NCI-H2081 treated with DMSO at 0.1 percent for 48 hours (cell line): Measurements from ENCODE around the gene SCFD2.
"Not testable (repeated sequence)": the region's sequence is repeated elsewhere in the genome, so short reads cannot be mapped to it uniquely, and the experiment has no call there.

Source experiments
- DNase-seq: peaks from one replicate; lab custom pipeline; 2025; lab: John Stamatoyannopoulos, UW

Gene SCFD2

DNA sequence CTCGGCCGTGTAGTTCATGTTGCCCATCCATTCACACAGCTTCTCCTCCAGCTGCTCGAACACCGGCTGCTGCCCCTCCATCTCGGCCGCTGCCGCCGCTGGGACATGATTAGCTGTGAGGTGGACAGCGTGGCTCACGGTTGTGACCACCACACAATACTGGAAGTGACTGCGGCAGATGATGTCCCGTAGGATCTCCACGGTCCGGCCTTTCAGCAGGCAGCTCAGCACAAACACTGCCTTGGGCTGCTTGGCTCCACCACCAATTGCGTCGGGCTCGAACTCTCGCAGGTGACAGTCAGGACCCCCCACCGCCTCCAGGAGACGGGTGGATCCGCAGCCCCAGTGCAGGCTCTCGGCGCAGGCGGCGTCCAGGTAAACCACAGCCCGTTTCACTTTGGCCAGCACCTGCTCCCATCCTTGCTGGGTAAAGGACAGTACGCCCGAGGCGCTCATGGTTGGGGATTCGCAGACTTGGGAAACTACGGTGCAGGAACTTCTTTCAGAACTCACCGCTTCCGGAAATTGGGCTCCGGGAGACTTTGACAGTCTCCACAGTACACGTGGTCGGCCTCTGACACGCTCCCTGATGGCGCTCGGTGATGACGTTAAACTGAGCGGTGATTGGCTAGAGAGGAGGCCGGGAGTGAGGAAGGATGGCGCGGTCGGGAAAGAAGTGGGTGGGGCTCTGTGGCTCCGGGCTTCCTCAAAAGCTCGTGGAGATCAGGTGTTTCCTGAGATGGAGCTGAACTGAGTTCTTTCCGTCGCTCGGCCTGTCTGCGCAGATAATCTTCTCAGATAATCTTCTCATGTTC is at the start of gene SCFD2:
Gene SCFD2, minus strand, starts transcription at position 576 of the 815 bp plus-strand sequence.
- DNase-seq, result peak; percentile 83

- not testable (repeated sequence) for DNase-seq
Observed at GRCh38 chr4:53409479-53409878, 43.6 kb upstream of the SCFD2 start.

DNA sequence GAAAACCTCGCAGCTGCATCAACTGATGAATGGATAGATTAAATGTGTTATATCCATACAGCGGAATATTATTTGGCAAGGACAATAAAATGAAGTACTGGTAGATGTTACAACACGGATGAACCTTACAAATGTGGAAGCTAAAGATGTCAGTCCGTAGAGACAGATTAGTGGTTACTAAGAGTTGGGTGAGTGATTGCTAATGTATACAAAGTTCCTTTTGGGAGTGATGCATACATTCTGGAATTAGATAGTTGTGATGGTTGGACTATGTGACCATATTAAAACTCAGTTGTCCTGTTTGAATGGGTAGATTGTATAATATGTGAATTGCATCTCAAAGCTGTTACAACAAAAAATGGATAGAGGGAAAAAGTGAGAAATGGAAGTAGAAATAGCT is 14.4 kb upstream of the SCFD2 start:
- no peak for DNase-seq

GRCh38 chr4:53378171-53378482 is 12.3 kb upstream of the SCFD2 start:
- DNase-seq, result no peak

- peak; percentile 39 for DNase-seq
Observed at GRCh38 chr4:53377319-53378170, 11.7 kb upstream of the SCFD2 start, which contains the start of gene FIP1L1. TSS of gene FIP1L1 (plus strand) at chr4:53377641. CDS start at chr4:53377839, 198 bp downstream.

- no peak for DNase-seq
Observed at GRCh38 chr4:53376900-53377299, 11.0 kb upstream of the SCFD2 start.

DNA sequence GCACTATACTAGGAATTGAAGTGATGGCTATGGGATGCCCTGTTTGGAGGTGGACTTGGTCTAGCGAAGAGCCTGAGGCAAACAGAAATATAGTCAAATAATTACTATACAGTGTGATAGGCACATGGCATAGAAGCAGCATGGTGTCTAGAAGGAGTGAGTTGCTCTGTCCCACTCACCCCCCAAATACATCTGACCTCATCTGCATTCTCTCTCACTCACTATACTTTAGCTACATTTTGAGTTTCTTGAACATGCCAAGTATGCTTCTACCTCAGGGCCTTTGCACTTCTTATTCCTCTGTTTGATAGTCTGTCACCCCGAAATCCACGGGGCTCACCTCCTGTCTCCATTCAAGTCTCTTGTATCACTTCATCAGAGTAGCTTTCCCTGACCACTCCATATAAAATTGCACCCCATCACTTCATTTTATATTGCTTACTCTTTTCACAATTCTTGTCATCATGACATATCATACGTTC is 9.0 kb upstream of the SCFD2 start:
- no peak for DNase-seq

DNA sequence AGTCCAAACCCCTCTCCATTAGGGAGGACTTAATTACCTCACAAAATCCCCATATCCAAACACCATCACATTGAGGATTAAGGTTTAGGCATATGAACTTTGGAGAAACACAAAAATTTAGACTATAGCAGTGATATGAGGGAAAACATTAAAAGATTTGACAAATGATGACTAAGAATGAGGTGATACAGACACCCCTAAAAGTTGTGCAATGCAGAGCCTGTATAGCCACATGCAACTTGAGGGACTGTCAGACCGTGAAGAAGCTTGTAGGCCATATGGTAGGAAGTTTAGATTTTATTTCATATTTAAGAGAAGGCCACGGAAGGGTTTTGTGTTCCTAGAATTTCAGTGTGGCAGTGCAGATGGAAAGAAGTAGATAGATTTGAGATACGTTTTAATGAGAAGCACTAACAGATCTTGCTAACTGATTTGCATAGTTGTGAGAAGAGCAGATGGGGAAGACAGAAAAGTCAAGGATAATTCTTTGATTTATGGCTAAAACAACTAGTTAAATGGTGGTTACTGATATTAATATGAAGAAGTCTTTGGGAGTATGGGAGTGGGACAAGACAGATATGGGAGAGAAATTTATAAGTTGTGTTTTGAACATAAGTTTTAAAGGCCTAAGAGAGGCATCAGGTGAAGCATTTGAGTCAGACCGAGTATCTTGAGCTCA is 6.1 kb upstream of the SCFD2 start:
- DNase-seq, result no peak

DNA sequence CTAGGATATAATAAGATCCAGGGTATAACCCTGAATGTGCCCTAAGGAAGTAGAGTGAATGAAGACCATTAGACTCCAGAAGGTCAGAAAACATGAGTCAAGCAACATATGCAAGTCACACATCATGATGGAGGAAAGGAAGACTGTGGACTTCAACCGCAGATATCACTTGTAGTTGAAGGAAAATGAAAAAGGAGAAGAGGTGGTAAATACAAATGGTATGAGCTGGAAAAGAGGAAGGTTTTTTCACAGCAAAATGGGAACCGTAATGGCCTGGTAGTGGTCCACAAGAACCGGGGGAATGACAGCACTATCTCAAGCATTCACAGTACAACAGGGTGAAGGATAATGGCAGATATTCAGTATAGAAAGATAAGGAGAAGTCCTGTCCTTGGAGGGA is 5.2 kb upstream of the SCFD2 start:
- DNase-seq, result no peak

DNA sequence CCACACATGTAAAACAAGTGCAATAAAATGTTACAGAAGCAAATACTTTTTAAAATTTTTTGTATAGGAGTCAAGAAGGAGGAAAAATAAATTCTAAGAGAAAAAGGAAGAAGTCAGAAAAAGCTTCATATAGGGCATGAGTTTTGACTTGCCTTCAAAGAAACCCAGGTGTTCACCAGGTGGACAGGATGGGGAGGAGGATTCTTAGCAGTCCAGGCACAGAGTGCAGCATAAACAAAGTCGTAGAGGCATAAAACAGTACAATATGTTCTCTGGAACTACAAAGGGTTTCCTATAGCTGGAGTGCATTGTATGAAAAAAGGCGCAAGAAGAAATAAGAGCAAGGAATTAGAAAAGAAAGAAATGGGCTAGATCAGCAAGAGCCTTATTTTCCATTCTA is 1.9 kb upstream of the SCFD2 start:
- no peak for DNase-seq

GRCh38 chr4:53366301-53366716 is 448 bp upstream of the SCFD2 start:
- no peak for DNase-seq

DNA sequence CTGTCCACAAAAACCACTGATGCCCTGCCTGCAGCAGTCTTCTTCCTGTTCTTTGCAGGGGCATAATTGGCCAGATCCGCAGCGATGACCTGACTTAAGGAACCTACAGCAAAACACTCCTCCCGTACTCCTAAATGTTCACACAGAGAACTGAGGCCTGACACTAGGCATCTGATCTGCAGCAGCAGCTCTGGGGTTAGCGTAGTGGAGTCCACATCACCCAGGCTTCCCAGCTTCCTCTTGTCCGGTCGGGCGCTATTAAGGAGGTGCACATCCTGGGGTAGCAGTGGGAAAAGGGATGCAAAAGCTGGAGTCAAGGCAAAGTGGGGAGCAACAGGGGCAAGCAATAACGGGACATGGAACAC is 758 bp downstream of the SCFD2 start:
- no peak for DNase-seq

- DNase-seq, result no peak
Observed at GRCh38 chr4:53364624-53365023, 1.2 kb downstream of the SCFD2 start.

GRCh38 chr4:53362093-53362492 is 3.8 kb downstream of the SCFD2 start:
- no peak for DNase-seq

DNA sequence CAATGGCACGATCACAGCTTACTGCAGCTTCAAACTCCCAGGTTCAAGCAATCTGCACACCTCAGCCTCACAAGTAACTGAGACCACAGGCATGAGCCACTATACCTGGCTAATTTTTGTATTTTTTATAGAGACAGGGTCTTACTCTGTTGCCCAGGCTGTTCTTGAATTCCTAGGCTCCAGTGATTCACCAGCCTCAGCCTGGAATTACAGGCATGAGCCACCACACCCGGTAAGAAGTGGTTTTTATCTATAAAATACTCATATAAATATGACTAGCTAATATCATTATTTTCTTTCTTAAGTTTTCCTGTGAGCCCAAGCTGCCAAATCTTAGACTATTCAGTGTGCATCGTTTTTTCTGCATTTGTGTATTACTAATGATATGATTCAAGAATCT is 4.4 kb downstream of the SCFD2 start:
- DNase-seq, result no peak

- no peak for DNase-seq
Observed at GRCh38 chr4:53355930-53356521, 9.8 kb downstream of the SCFD2 start.

DNA sequence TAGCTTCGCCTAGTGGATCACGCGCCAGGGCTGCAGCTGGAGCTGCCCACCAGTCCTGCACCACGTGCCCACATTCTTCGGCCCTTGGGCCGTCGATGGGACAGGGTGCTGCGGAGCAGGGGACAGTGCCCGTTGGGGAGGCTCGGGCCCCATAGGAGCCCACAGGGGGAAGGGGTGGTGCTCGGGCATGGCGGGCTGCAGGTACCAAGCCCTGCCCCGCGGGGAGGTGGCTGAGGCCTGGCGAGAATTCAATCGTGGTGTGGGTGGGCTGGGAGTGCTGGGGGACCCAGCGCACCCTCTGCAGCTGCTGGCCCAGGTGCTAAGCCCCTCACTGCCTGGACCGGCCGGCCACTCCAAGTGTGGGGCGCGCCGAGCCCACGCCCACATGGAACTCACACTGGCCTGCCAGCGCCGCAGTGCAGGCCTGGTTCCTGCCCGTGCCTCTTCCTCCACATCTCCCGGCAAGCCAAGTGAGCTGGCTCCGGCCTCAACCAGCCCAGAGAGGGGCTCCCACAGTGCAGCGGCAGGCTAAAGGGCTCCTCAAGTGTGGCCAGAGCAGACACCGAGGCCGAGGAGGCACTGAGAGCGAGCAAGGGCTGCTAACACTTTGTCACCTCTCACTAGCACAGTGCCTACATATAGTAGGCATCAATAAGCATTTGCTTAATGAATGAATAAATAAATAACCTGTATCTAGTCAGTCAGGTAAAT is 11.7 kb downstream of the SCFD2 start:
- no peak for DNase-seq

DNA sequence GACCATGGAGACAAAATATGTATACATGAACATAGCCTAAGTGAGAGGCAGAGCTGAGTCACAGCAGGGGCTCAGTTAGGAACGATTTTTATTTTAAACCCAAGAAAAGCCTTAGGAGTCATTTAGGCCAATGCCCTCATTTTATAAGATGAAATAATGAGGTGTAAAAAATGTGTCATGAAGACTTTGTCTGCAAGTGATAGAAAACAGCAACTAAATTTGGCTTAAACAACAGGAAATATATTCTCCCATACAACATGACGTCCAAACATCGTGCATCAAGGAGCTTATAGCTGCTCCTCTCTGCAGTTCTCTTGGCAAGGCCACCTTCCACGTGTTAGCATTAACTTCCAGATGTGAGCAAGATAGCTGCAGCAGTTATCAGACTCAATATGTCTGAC is 16.8 kb downstream of the SCFD2 start:
- no peak for DNase-seq

- DNase-seq, result no peak
Observed at GRCh38 chr4:53348046-53348445, 17.8 kb downstream of the SCFD2 start.

DNA sequence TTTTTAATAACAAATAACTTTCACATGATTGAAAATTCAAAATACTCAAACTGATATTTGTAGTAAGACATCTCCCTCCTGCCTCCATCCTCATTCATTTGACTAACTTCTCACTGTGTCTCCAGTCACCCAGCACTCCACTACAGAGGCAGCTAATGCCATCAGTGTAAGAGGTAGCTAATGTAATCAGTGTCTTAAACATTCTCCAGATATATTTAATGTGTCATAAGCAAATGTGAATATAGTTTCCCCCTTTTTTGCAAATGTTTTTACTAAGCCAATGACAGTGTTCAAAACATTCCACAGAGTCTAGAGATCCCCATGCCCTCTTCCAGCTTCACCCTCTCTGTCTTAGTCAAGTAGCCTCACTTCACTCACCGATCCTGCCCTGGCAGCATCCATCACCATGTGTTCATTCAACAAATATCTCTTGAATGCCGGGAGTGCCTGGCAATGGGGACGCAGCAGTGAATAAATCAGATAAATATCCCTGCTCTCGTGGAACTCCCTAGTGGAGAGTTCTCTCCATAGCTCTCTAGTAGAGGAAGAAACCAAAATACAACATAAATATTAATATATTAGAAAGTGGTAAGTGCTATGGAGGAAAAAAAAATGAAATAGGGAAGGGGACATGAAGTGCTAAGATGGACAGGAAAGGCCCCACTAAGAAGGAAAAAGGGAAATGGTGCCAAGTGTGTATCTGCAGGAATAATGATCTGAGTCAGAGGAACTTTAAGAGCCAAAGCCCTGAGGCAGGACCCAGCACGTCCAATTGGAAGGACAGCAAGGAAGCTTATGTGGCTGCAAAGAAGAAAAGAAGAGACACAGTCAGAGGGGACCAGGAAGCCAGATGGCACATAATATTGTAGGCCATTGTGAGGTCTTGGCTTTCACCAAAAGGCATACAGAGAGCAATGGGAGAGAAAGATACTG is 18.7 kb downstream of the SCFD2 start:
- no peak for DNase-seq
